ENCODE data around the gene PLEKHG7. TPM values are rescaled to one million over a fixed set of nuclear protein-coding genes. Genes with fewer than 3 reads are reported as not detected.

The PLEKHG7 gene
- total and polyA plus RNA-seq, 2 experiments from 2014 or later, result not detected

DNA sequence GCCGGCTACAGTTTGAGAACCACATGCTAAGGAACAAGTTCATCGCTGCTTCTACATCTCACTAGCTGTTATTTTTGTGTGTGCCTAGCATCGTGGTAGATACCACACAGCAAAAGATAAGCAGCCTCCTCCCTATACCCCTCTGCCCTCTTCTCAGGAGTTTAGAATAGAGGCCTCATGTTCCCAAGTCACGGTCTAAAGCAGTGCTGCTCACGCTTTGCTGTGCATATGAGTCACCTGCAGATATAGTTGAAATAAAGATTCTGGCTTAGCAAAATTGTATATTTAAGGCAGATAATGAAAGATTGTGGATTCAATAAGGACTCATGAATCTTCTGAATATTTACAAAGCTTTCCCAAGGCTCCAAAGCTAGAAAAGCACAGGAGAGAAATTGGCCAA is 28.0 kb downstream of the PLEKHG7 start:
- Histone ChIP-seq H2AFZ (no peak overlapping the region), H3K4me3 (no peak overlapping the region), H3K4me1 (ENCODE audit: insufficient read depth) (peaks cover 12% of the 10 kb centered on the region), H3K4me2 (ENCODE audit: unreplicated experiment) (no peak overlapping the region), H3K79me2 (ENCODE audit: insufficient read depth) (no peaks in the 10 kb centered on the region), H3K27me3 (replicated peaks; ENCODE audit: insufficient read depth) (no peaks in the 10 kb centered on the region), H3K27ac (no peak overlapping the region), H4K20me1 (ENCODE audit: insufficient read depth) (no peaks in the 10 kb centered on the region), H3K9ac (no peak overlapping the region), H3K36me3 (ENCODE audit: low read depth) (no peaks in the 10 kb centered on the region), H3K9me3 (ENCODE audit: low read depth) (no peaks in the 10 kb centered on the region), H3F3A (ENCODE audit: insufficient read depth) (0 out of 2 replicates have a peak, but pooled peaks cover 5% of the 10 kb centered on the region), H3K9me2 (ENCODE audit: insufficient read depth) (no peaks in the 10 kb centered on the region)
- in situ Hi-C loops (cut with MboI), result no loop called here
- no peak for DNase-seq
- no peak for TF ChIP-seq EZH2phosphoT487 (IDR thresholded peaks at IDR 0.05; ENCODE audit: insufficient read depth, low read depth)
- TF ChIP-seq EZH2 (IDR thresholded peaks at IDR 0.05; ENCODE audit: insufficient read depth, poor library complexity, severe bottlenecking), result no peak
- 78 to 85% methylated on average over 5 of the region's 5 CpGs for WGBS, 2 experiments (ENCODE audit: low coverage in 1 of 2, low lambda C conversion rate in 2 of 2, missing lambda C conversion rate in 2 of 2)

DNA sequence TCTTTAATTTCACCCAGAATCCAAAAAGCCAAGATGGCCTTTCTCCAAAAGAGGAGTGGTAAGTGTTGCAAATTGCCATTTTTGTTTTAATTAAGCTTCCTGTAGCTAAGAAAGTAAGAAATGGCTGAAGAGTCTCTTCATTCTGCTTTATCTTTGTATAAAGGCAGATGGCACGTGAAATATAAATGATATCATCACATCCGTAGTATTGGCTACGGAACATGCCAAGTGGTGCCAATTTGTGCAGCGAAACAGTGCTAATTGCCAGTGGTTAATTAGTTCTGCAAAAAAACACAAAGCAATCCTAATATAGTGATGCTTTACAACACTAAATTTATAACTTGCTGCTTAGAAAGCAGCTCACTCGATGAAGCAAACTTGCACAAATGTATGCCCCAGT is 29.4 kb downstream of the PLEKHG7 start:
- Histone ChIP-seq H3K4me2 (ENCODE audit: unreplicated experiment) (no peak overlapping the region), H2AFZ (no peak overlapping the region), H3K79me2 (ENCODE audit: insufficient read depth) (no peaks in the 10 kb centered on the region), H3K9me3 (ENCODE audit: low read depth) (no peaks in the 10 kb centered on the region), H3K27ac (no peak overlapping the region), H3K4me3 (no peak overlapping the region), H3F3A (ENCODE audit: insufficient read depth) (0 out of 2 replicates have a peak, but pooled peaks cover 8% of the 10 kb centered on the region), H3K9me2 (ENCODE audit: insufficient read depth) (no peaks in the 10 kb centered on the region), H3K9ac (no peak overlapping the region), H3K4me1 (ENCODE audit: insufficient read depth) (peaks cover 12% of the 10 kb centered on the region), H3K27me3 (replicated peaks; ENCODE audit: insufficient read depth) (no peaks in the 10 kb centered on the region), H4K20me1 (ENCODE audit: insufficient read depth) (no peaks in the 10 kb centered on the region), H3K36me3 (ENCODE audit: low read depth) (no peaks in the 10 kb centered on the region)
- TF ChIP-seq EZH2 (IDR thresholded peaks at IDR 0.05; ENCODE audit: insufficient read depth, poor library complexity, severe bottlenecking), result no peak
- TF ChIP-seq EZH2phosphoT487 (IDR thresholded peaks at IDR 0.05; ENCODE audit: insufficient read depth, low read depth), result no peak
- DNase-seq, result no peak
- in situ Hi-C loops (cut with MboI), result no loop called here
- 33 to 39% methylated on average over 5 of the region's 5 CpGs for WGBS, 2 experiments (ENCODE audit: low coverage in 1 of 2, low lambda C conversion rate in 2 of 2, missing lambda C conversion rate in 2 of 2)

DNA sequence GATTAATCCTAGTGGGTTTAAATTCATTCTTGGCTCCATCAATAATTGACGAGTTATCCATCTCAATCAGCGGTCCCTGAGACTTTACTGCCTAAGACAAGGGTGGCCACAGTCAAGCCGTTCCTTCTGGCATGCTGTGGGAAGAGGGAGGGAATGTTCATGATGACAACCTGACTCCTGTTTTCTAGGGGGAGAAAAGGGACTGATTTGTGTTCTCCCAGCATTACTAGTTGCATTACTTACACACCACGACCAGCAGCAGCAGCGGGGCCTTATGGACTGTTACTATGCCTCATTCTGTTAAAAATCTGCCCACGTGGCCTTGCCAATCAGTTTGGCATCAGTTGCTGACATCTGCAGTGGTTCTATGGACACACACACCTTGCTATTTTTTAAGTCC is 29.9 kb downstream of the PLEKHG7 start:
- no peak overlapping the region for H3K4me3 ChIP-seq
- 60 to 72% methylated on average over 6 of the region's 6 CpGs for WGBS, 2 experiments (ENCODE audit: low coverage in 1 of 2, low lambda C conversion rate in 2 of 2, missing lambda C conversion rate in 2 of 2)
- DNase-seq, result no peak
- H4K20me1 ChIP-seq (ENCODE audit: insufficient read depth), result no peaks in the 10 kb centered on the region
- H3K36me3 ChIP-seq (ENCODE audit: low read depth), result no peaks in the 10 kb centered on the region
- H3K9me3 ChIP-seq (ENCODE audit: low read depth), result no peaks in the 10 kb centered on the region
- 0 out of 2 replicates have a peak, but pooled peaks cover 8% of the 10 kb centered on the region for H3F3A ChIP-seq (ENCODE audit: insufficient read depth)
- H3K27me3 ChIP-seq (replicated peaks; ENCODE audit: insufficient read depth), result no peaks in the 10 kb centered on the region
- H3K4me2 ChIP-seq (ENCODE audit: unreplicated experiment), result no peak overlapping the region
- H3K4me1 ChIP-seq (ENCODE audit: insufficient read depth), result peaks cover 12% of the 10 kb centered on the region
- TF ChIP-seq EZH2phosphoT487 (IDR thresholded peaks at IDR 0.05; ENCODE audit: insufficient read depth, low read depth), result no peak
- TF ChIP-seq EZH2 (IDR thresholded peaks at IDR 0.05; ENCODE audit: insufficient read depth, poor library complexity, severe bottlenecking), result no peak
- no peak overlapping the region for H3K27ac ChIP-seq
- H3K79me2 ChIP-seq (ENCODE audit: insufficient read depth), result no peaks in the 10 kb centered on the region
- no peak overlapping the region for H3K9ac ChIP-seq
- H3K9me2 ChIP-seq (ENCODE audit: insufficient read depth), result no peaks in the 10 kb centered on the region
- no peak overlapping the region for H2AFZ ChIP-seq
- in situ Hi-C loops (cut with MboI), result no loop called here

DNA sequence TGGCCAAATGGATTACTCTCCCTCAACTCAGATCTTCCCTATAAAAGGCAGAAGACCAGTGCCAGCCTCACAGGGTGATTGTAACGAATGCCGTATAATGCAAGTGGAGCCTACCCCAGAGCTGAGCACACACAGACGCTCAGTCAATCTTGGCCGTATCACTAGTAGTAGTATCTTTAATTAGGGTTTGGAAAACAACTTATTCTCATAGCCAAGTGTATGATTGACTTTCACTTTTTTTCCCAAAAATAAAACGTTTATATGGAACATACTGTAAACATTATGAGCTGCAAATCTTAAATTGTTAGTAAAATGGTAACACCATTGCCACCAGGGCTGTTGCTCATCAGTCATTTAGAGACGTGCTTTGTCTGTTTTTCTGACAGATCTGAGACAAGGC is 30.4 kb downstream of the PLEKHG7 start:
- Histone ChIP-seq H3K4me3 (no peak overlapping the region), H3K36me3 (ENCODE audit: low read depth) (no peaks in the 10 kb centered on the region), H3K4me2 (ENCODE audit: unreplicated experiment) (no peak overlapping the region), H2AFZ (no peak overlapping the region), H3K27ac (no peak overlapping the region), H3K27me3 (replicated peaks; ENCODE audit: insufficient read depth) (no peaks in the 10 kb centered on the region), H3K79me2 (ENCODE audit: insufficient read depth) (no peaks in the 10 kb centered on the region), H3F3A (ENCODE audit: insufficient read depth) (0 out of 2 replicates have a peak, but pooled peaks cover 8% of the 10 kb centered on the region), H3K9me3 (ENCODE audit: low read depth) (no peaks in the 10 kb centered on the region), H3K9ac (no peak overlapping the region), H3K4me1 (ENCODE audit: insufficient read depth) (peaks cover 12% of the 10 kb centered on the region), H4K20me1 (ENCODE audit: insufficient read depth) (no peaks in the 10 kb centered on the region), H3K9me2 (ENCODE audit: insufficient read depth) (no peaks in the 10 kb centered on the region)
- no peak for TF ChIP-seq EZH2phosphoT487 (IDR thresholded peaks at IDR 0.05; ENCODE audit: insufficient read depth, low read depth)
- no peak for TF ChIP-seq EZH2 (IDR thresholded peaks at IDR 0.05; ENCODE audit: insufficient read depth, poor library complexity, severe bottlenecking)
- in situ Hi-C loops (cut with MboI), result no loop called here
- DNase-seq, result no peak
- WGBS, 2 experiments (ENCODE audit: low coverage in 1 of 2, low lambda C conversion rate in 2 of 2, missing lambda C conversion rate in 2 of 2), result 45 to 51% methylated on average over 6 of the region's 6 CpGs

DNA sequence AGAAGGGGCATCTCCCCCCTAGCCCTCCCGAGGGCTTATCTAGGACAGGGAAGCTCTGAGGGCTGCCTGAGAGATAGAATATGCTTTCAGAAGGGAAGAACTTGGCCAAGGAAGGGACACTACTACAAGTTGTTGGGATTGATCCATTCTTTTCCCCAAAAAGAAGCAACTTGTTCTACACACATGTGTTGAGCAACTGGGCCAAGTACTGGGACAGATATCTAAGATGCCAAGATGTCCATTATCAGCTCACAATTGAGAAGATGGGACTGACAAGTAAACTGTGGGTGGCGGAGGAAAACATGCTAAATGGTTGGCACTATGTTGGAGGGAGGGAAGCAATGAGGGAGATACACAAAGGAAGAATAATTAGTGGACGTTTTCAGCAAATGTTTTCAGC is 30.9 kb downstream of the PLEKHG7 start:
- Histone ChIP-seq H3K4me3 (no peak overlapping the region), H2AFZ (no peak overlapping the region), H3K4me1 (ENCODE audit: insufficient read depth) (peaks cover 12% of the 10 kb centered on the region), H3K4me2 (ENCODE audit: unreplicated experiment) (no peak overlapping the region), H3K27me3 (replicated peaks; ENCODE audit: insufficient read depth) (no peaks in the 10 kb centered on the region), H3K9me3 (ENCODE audit: low read depth) (no peaks in the 10 kb centered on the region), H3K27ac (no peak overlapping the region), H3K9ac (no peak overlapping the region), H3F3A (ENCODE audit: insufficient read depth) (0 out of 2 replicates have a peak, but pooled peaks cover 8% of the 10 kb centered on the region), H4K20me1 (ENCODE audit: insufficient read depth) (no peaks in the 10 kb centered on the region), H3K9me2 (ENCODE audit: insufficient read depth) (no peaks in the 10 kb centered on the region), H3K79me2 (ENCODE audit: insufficient read depth) (no peaks in the 10 kb centered on the region), H3K36me3 (ENCODE audit: low read depth) (no peaks in the 10 kb centered on the region)
- in situ Hi-C loops (cut with MboI), result no loop called here
- TF ChIP-seq EZH2 (IDR thresholded peaks at IDR 0.05; ENCODE audit: insufficient read depth, poor library complexity, severe bottlenecking), result no peak
- no peak for TF ChIP-seq EZH2phosphoT487 (IDR thresholded peaks at IDR 0.05; ENCODE audit: insufficient read depth, low read depth)
- 33 to 37% methylated on average over 3 of the region's 3 CpGs for WGBS, 2 experiments (ENCODE audit: low coverage in 1 of 2, low lambda C conversion rate in 2 of 2, missing lambda C conversion rate in 2 of 2)
- DNase-seq, result no peak

Measured in GM23248 (cell line).